Measurements from ENCODE around the gene TCEA3. TPM values are rescaled to one million over a fixed set of nuclear protein-coding genes. Genes with fewer than 3 reads are reported as not detected.

Gene TCEA3
- total and polyA plus RNA-seq, 2 experiments from 2014 or later = 9.2 to 23.2 TPM

DNA sequence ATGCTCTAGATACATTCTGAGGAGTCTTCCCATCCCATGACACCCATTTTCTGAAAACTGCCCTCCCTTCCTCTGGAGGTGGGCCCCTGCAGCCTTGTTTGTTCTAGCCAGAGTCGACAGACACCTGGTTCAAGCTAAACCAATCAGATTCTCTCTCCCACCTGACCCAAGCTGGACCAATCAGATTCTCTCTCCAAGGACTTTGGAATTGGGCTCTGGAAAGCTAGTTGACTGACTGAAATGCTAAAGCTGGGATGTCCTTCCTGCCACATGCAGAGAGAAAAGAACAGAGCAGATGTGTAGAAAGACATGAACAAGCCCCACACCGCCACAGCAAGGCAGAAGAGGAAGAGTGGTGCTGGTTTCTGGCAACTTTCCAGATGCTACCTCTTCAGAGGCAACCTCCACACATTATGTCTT lies 34.8 kb upstream of the TCEA3 start:
- Histone ChIP-seq H2AFZ (no peak overlapping the region), H3K27ac (no peak overlapping the region), H3K9me3 (ENCODE audit: low read depth) (no peaks in the 10 kb centered on the region), H3F3A (ENCODE audit: insufficient read depth) (peaks cover 6% of the 10 kb centered on the region; the same call in 1 of the 2 replicates), H3K36me3 (ENCODE audit: low read depth) (0 out of 2 replicates have a peak, but pooled peaks cover 3% of the 10 kb centered on the region), H4K20me1 (ENCODE audit: insufficient read depth) (no peaks in the 10 kb centered on the region), H3K4me2 (ENCODE audit: unreplicated experiment) (no peak overlapping the region), H3K79me2 (ENCODE audit: insufficient read depth) (0 out of 2 replicates have a peak, but pooled peaks cover 3% of the 10 kb centered on the region), H3K9me2 (ENCODE audit: insufficient read depth) (no peaks in the 10 kb centered on the region), H3K4me1 (ENCODE audit: insufficient read depth) (peaks cover 24% of the 10 kb centered on the region), H3K4me3 (no peak overlapping the region), H3K27me3 (replicated peaks; ENCODE audit: insufficient read depth) (no peaks in the 10 kb centered on the region), H3K9ac (no peak overlapping the region)
- TF ChIP-seq EZH2 (IDR thresholded peaks at IDR 0.05; ENCODE audit: insufficient read depth, poor library complexity, severe bottlenecking) (no peak), EZH2phosphoT487 (IDR thresholded peaks at IDR 0.05; ENCODE audit: insufficient read depth, low read depth) (no peak)
- DNase-seq = no peak
- in situ Hi-C loops (cut with MboI) = no loop called here
- 76 to 89% methylated on average over 2 of the region's 2 CpGs for WGBS, 2 experiments (ENCODE audit: low coverage in 1 of 2, low lambda C conversion rate in 2 of 2, missing lambda C conversion rate in 2 of 2)

DNA sequence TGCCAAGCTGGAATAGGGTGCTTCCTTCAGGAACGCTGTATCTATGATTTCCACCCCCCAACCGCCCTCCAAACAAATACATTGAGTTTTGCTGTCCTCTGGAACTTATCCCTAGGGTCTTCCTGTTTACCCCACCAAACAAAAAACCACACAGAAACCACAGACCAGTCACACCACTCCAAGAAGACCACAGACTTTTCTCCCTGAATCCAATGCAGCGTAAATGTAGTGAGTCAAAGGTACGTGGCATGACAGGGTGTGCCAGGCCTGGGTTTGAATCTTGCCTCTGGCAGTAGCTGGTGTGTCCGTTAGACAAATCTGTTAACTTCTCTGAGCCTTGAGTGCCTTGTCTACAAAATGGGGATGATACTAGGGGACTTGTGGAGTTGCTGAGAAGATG lies 31.7 kb upstream of the TCEA3 start:
- TF ChIP-seq EZH2 (IDR thresholded peaks at IDR 0.05; ENCODE audit: insufficient read depth, poor library complexity, severe bottlenecking) (no peak), EZH2phosphoT487 (IDR thresholded peaks at IDR 0.05; ENCODE audit: insufficient read depth, low read depth) (no peak)
- peak overlapping the region; percentile 1; the same call in 1 of the 2 replicates for H3K27ac ChIP-seq
- peak; percentile 72 for DNase-seq

DNA sequence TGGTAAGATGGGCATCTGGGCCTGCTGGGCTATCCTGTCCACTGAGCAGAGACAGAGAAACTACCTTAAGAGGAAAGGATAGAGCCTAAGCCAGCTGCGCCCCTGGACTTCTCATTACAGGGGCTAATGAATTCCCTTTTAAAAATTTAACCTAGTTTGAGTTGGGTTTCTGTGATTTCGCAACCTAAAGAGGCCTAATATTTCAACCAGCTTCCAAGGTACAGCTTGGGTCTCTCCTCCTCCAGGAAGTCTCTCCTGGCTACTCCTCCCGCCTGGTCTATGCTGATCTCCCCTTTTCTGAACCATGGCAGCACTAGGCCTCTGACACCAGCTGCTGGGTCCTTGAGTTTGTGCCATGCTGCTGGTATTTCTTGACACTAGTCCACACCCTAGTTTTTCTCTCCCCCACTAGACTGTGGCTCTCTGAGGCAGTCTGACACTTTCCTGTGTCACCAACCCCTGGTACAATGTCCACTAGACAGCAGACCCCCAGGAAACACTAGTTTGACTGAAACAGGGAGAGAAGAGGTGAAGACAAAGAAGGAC lies 29.0 kb upstream of the TCEA3 start:
- no peaks in the 10 kb centered on the region for H4K20me1 ChIP-seq (ENCODE audit: insufficient read depth)
- H3K27ac ChIP-seq = no peak overlapping the region
- H3K27me3 ChIP-seq (replicated peaks; ENCODE audit: insufficient read depth) = no peaks in the 10 kb centered on the region
- in situ Hi-C loops (cut with MboI) = no loop called here
- H3K79me2 ChIP-seq (ENCODE audit: insufficient read depth) = no peaks in the 10 kb centered on the region
- TF ChIP-seq EZH2 (IDR thresholded peaks at IDR 0.05; ENCODE audit: insufficient read depth, poor library complexity, severe bottlenecking) (no peak), EZH2phosphoT487 (IDR thresholded peaks at IDR 0.05; ENCODE audit: insufficient read depth, low read depth) (no peak)
- DNase-seq = no peak
- H3K4me1 ChIP-seq (ENCODE audit: insufficient read depth) = peaks cover 25% of the 10 kb centered on the region
- no peak overlapping the region for H2AFZ ChIP-seq
- no peaks in the 10 kb centered on the region for H3F3A ChIP-seq (ENCODE audit: insufficient read depth)
- WGBS, 2 experiments (ENCODE audit: low coverage in 1 of 2, low lambda C conversion rate in 2 of 2, missing lambda C conversion rate in 2 of 2) = 98 to 100% methylated on average over 3 of the region's 3 CpGs
- no peaks in the 10 kb centered on the region for H3K9me2 ChIP-seq (ENCODE audit: insufficient read depth)
- no peak overlapping the region for H3K4me3 ChIP-seq
- H3K9ac ChIP-seq = no peak overlapping the region
- 0 out of 2 replicates have a peak, but pooled peaks cover 3% of the 10 kb centered on the region for H3K36me3 ChIP-seq (ENCODE audit: low read depth)
- H3K4me2 ChIP-seq (ENCODE audit: unreplicated experiment) = no peak overlapping the region
- H3K9me3 ChIP-seq (ENCODE audit: low read depth) = no peaks in the 10 kb centered on the region

More for the DNA sequence above, 31.7 kb upstream of the TCEA3 start:
- H3K4me2 ChIP-seq (ENCODE audit: unreplicated experiment) = no peak overlapping the region
- H3K9ac ChIP-seq = no peak overlapping the region
- H3K4me3 ChIP-seq = no peak overlapping the region
- H3K27me3 ChIP-seq (replicated peaks; ENCODE audit: insufficient read depth) = no peaks in the 10 kb centered on the region
- 36 to 44% methylated on average over 5 of the region's 5 CpGs for WGBS, 2 experiments (ENCODE audit: low coverage in 1 of 2, low lambda C conversion rate in 2 of 2, missing lambda C conversion rate in 2 of 2)
- in situ Hi-C loops (cut with MboI) = no loop called here
- no peak overlapping the region for H2AFZ ChIP-seq
- 0 out of 2 replicates have a peak, but pooled peaks cover 3% of the 10 kb centered on the region for H3K79me2 ChIP-seq (ENCODE audit: insufficient read depth)
- H3K36me3 ChIP-seq (ENCODE audit: low read depth) = 0 out of 2 replicates have a peak, but pooled peaks cover 3% of the 10 kb centered on the region
- no peaks in the 10 kb centered on the region for H3K9me3 ChIP-seq (ENCODE audit: low read depth)
- H3K4me1 ChIP-seq (ENCODE audit: insufficient read depth) = peaks cover 25% of the 10 kb centered on the region
- no peaks in the 10 kb centered on the region for H3F3A ChIP-seq (ENCODE audit: insufficient read depth)
- H4K20me1 ChIP-seq (ENCODE audit: insufficient read depth) = no peaks in the 10 kb centered on the region
- no peaks in the 10 kb centered on the region for H3K9me2 ChIP-seq (ENCODE audit: insufficient read depth)

DNA sequence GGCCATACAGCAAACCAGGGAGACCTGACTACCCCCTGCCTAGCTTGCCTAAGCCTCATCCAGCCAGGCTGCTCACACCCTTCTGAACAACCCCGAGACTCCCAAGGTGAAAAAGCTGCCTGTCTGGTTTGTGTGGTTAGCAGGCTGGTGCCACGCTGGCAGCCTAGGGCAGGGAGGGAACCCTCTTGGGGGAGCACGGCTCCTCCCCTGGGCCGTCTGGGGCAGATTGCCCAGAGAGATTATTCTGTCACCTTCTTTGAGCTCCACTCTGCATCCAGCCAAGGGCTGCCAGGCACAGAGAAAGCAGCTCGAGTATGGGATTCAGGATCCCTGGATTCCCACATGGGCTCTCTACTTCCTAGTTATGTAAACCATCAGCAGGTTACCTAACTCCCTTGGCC lies 27.5 kb upstream of the TCEA3 start:
- Histone ChIP-seq H3K4me1 (ENCODE audit: insufficient read depth) (peaks cover 23% of the 10 kb centered on the region), H3K4me2 (ENCODE audit: unreplicated experiment) (no peak overlapping the region), H3K9me2 (ENCODE audit: insufficient read depth) (no peaks in the 10 kb centered on the region), H3K27me3 (replicated peaks; ENCODE audit: insufficient read depth) (no peaks in the 10 kb centered on the region), H3K79me2 (ENCODE audit: insufficient read depth) (no peaks in the 10 kb centered on the region), H3K36me3 (ENCODE audit: low read depth) (0 out of 2 replicates have a peak, but pooled peaks cover 3% of the 10 kb centered on the region), H3K27ac (0 out of 2 replicates have a peak overlapping the region, but pooled peaks have one; percentile 0), H3F3A (ENCODE audit: insufficient read depth) (peaks cover 5% of the 10 kb centered on the region; the same call in 1 of the 2 replicates), H3K9me3 (ENCODE audit: low read depth) (no peaks in the 10 kb centered on the region), H3K9ac (peak overlapping the region; percentile 42), H2AFZ (no peak overlapping the region), H4K20me1 (ENCODE audit: insufficient read depth) (no peaks in the 10 kb centered on the region), H3K4me3 (no peak overlapping the region)
- in situ Hi-C loops (cut with MboI) = no loop called here
- DNase-seq = peak; percentile 58
- 11 to 20% methylated on average over 5 of the region's 5 CpGs for WGBS, 2 experiments (ENCODE audit: low coverage in 1 of 2, low lambda C conversion rate in 2 of 2, missing lambda C conversion rate in 2 of 2)
- TF ChIP-seq EZH2phosphoT487 (IDR thresholded peaks at IDR 0.05; ENCODE audit: insufficient read depth, low read depth) = no peak
- TF ChIP-seq EZH2 (IDR thresholded peaks at IDR 0.05; ENCODE audit: insufficient read depth, poor library complexity, severe bottlenecking) = no peak

All from GM23248 (cell line).